Hepatocyte (in vitro differentiated cells): ENCODE data around the gene MYO5A. TPM values are rescaled to one million over a fixed set of nuclear protein-coding genes. Genes with fewer than 3 reads are reported as not detected.
"Not testable (repeated sequence)": the region's sequence is repeated elsewhere in the genome, so short reads cannot be mapped to it uniquely, and the experiment has no call there.

Experiments used
- DNase-seq: peaks from one replicate; pipeline ENCODE4 v3.0.0-alpha.2; 2016; ENCODE audit warnings: low spot score
- H2AFZ ChIP-seq: fragments of 200-600 bp; sonication (generic); 2 replicates; pipeline ENCODE4 v1.6.0; 2016; ENCODE audit warnings: antibody characterized with exemption, mild to moderate bottlenecking
- H3K27ac ChIP-seq: fragments of 200-600 bp; sonication (generic); 2 replicates; pipeline ENCODE4 v1.5.1; 2016; ENCODE audit warnings: mild to moderate bottlenecking
- H3K27me3 ChIP-seq: fragments of 200-600 bp; sonication (generic); 2 replicates; pipeline ENCODE4 v1.6.1; 2016
- H3K36me3 ChIP-seq: fragments of 200-600 bp; sonication (generic); replicated peaks from 2 replicates; pipeline ENCODE4 v1.5.1; 2016; ENCODE audit warnings: low read depth; ENCODE audit not compliant: insufficient read depth
- H3K4me1 ChIP-seq: fragments of 200-600 bp; sonication (generic); 2 replicates; pipeline ENCODE4 v1.5.1; 2016; ENCODE audit warnings: mild to moderate bottlenecking, moderate library complexity; ENCODE audit not compliant: insufficient read depth
- H3K4me2 ChIP-seq: fragments of 200-600 bp; sonication (generic); 2 replicates; pipeline ENCODE4 v1.6.0; 2016
- H3K4me3 ChIP-seq: fragments of 200-600 bp; sonication (generic); 2 replicates; pipeline ENCODE4 v1.5.1; 2016; ENCODE audit warnings: mild to moderate bottlenecking
- H3K79me2 ChIP-seq: fragments of 200-600 bp; sonication (generic); 2 replicates; pipeline ENCODE4 v1.6.0; 2017; ENCODE audit warnings: mild to moderate bottlenecking
- H3K9me2 ChIP-seq: fragments of 200-600 bp; sonication (generic); replicated peaks from 2 replicates; pipeline ENCODE4 v1.6.0; 2017; ENCODE audit warnings: mild to moderate bottlenecking; ENCODE audit not compliant: insufficient read depth
- H3K9me3 ChIP-seq: fragments of 200-600 bp; sonication (generic); 2 replicates; pipeline ENCODE4 v1.5.1; 2016; ENCODE audit warnings: low read depth, mild to moderate bottlenecking
- H4K20me1 ChIP-seq: fragments of 200-600 bp; sonication (generic); 2 replicates; pipeline ENCODE4 v1.6.0; 2016; ENCODE audit warnings: mild to moderate bottlenecking; ENCODE audit not compliant: insufficient read depth, poor library complexity, severe bottlenecking
- EZH2 ChIP-seq: fragments of 200-600 bp; sonication (generic); IDR thresholded peaks from 2 replicates; pipeline ENCODE4 v1.6.1; 2016; ENCODE audit warnings: antibody characterized with exemption, mild to moderate bottlenecking, borderline replicate concordance
- EZH2phosphoT487 ChIP-seq: fragments of 200-600 bp; sonication (generic); IDR thresholded peaks from one replicate; pipeline ENCODE4 v1.6.1; 2018; ENCODE audit warnings: antibody characterized with exemption, mild to moderate bottlenecking, low read depth, moderate library complexity; ENCODE audit not compliant: unreplicated experiment, severe bottlenecking
- WGBS: methylation state at CpG from one replicate; pipeline ENCODE4 v1.1.6; 2016; ENCODE audit warnings: low lambda C conversion rate; ENCODE audit errors: missing lambda C conversion rate; 5-methylcytosine and 5-hydroxymethylcytosine counted together
- polyA plus RNA-seq: library from polyadenylated mRNA; unstranded; fragments of >200 nt; fragmentation: Nextera tagmentation; extraction: Ambion mirVana; gene quantifications from 2 replicates; pipeline ENCODE4 v1.2.1, GENCODE V29; 2016
- total RNA-seq: library from RNA; depleted of rRNA; stranded (reverse); fragments of >200 nt; gene quantifications from 2 replicates; pipeline ENCODE4 v1.2.3, GENCODE V29; 2014
- TF ChIP-seq, protein P1 (sequence below): fragments of 200-600 bp; sonication (generic); IDR thresholded peaks from 2 replicates; pipeline ENCODE4 v1.5.1; 2016; ENCODE audit warnings: antibody characterized with exemption, mild to moderate bottlenecking; ENCODE audit not compliant: poor library complexity

Gene MYO5A
- total and polyA plus RNA-seq, 2 experiments from 2014 or later, result 3.7 to 14.8 TPM

DNA sequence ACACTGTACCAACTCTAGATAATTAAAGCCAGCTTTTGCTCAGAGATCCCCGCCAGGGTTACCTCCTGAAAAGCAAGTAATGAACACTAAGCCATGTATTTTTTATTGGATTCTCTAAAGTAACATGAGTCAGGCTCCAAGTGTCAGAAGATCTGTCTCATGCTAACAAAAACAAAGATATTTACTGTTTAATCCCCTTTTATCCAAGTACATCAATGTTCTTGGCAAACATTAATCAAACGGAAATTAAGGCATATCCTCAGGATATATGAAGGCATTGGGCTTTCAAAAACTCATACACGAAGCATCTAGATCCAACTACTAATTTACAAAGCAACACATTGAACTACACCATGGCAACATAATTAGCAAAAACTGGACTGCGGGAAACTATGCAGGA is 37.2 kb downstream of the MYO5A start:
- Histone ChIP-seq H4K20me1 (no peaks in the 10 kb centered on the region), H3K4me3 (no peak overlapping the region)
- 62% methylated on average over 4 of the region's 4 CpGs for WGBS

DNA sequence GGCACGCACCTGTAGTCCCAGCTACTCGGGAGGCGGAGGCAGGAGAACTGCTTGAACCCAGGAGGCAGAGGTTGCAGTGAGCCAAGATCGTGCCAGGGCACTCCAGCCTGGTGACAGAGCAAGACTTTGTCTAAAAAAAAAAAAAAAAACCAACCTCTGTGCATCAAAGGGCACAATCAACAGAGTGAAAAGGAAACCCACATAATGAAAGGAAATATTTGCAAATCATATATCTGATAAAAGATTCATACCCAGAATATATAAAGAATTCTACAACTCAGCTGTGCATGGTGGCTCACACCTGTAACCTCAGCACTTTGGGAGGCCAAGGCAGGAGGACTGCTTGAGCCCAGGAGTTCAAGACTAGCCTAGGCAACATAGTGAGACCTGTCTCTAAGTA is 39.2 kb downstream of the MYO5A start:
- H3K27ac ChIP-seq, H4K20me1 ChIP-seq, H3K27me3 ChIP-seq, H3K9me3 ChIP-seq, H3K79me2 ChIP-seq, H3K4me1 ChIP-seq, H3K36me3 ChIP-seq, H3K9me2 ChIP-seq, H3K4me2 ChIP-seq, DNase-seq, H3K4me3 ChIP-seq, H2AFZ ChIP-seq: not testable (repeated sequence)
- WGBS, result 91% methylated on average over 4 of the region's 4 CpGs

More for the DNA sequence above, 37.2 kb downstream of the MYO5A start:
- H3K9me2 ChIP-seq, result no peaks in the 10 kb centered on the region
- H3K36me3 ChIP-seq, result no peaks in the 10 kb centered on the region
- TF ChIP-seq EZH2, result no peak
- no peak for TF ChIP-seq EZH2phosphoT487
- TF ChIP-seq, protein P1, sequence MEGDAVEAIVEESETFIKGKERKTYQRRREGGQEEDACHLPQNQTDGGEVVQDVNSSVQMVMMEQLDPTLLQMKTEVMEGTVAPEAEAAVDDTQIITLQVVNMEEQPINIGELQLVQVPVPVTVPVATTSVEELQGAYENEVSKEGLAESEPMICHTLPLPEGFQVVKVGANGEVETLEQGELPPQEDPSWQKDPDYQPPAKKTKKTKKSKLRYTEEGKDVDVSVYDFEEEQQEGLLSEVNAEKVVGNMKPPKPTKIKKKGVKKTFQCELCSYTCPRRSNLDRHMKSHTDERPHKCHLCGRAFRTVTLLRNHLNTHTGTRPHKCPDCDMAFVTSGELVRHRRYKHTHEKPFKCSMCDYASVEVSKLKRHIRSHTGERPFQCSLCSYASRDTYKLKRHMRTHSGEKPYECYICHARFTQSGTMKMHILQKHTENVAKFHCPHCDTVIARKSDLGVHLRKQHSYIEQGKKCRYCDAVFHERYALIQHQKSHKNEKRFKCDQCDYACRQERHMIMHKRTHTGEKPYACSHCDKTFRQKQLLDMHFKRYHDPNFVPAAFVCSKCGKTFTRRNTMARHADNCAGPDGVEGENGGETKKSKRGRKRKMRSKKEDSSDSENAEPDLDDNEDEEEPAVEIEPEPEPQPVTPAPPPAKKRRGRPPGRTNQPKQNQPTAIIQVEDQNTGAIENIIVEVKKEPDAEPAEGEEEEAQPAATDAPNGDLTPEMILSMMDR, result no peak
- H3K79me2 ChIP-seq, result peaks cover 3% of the 10 kb centered on the region
- H3K27ac ChIP-seq, result peak overlapping the region; percentile 25
- no peaks in the 10 kb centered on the region for H3K27me3 ChIP-seq
- peaks cover 4% of the 10 kb centered on the region for H3K4me1 ChIP-seq
- H3K4me2 ChIP-seq, result peak overlapping the region; percentile 27
- H2AFZ ChIP-seq, result no peak overlapping the region
- DNase-seq, result no peak
- no peaks in the 10 kb centered on the region for H3K9me3 ChIP-seq

DNA sequence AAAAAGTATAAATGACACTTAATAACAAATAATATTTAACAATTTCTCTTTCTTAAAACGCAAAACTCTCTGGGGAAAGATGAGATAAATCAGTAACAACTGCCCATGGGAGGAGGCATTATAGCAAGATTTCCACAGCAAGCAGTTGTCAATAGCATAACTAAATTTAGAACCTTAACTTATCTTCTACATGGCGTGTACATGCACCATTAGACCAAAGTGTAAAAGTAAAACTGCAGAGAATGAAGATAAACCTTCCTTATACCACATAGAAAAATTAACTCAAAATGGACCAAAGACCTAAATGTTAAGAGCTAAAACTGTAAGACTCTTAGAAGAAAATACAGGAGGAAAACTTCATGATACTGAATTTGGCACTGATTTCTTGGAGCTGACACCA is 39.9 kb downstream of the MYO5A start:
- H3K27me3 ChIP-seq, result no peaks in the 10 kb centered on the region
- no peak overlapping the region for H3K27ac ChIP-seq
- WGBS, result 66% methylated on average over 2 of the region's 2 CpGs
- no peak overlapping the region for H2AFZ ChIP-seq
- no peaks in the 10 kb centered on the region for H3K9me2 ChIP-seq
- no peaks in the 10 kb centered on the region for H3K9me3 ChIP-seq
- TF ChIP-seq EZH2 (no peak), EZH2phosphoT487 (no peak)
- TF ChIP-seq, protein P1, result no peak
- H3K4me2 ChIP-seq, result no peak overlapping the region
- H3K4me3 ChIP-seq, result no peak overlapping the region
- no peaks in the 10 kb centered on the region for H4K20me1 ChIP-seq
- peaks cover 7% of the 10 kb centered on the region for H3K79me2 ChIP-seq
- no peak for DNase-seq
- no peaks in the 10 kb centered on the region for H3K36me3 ChIP-seq
- peaks cover 9% of the 10 kb centered on the region for H3K4me1 ChIP-seq

DNA sequence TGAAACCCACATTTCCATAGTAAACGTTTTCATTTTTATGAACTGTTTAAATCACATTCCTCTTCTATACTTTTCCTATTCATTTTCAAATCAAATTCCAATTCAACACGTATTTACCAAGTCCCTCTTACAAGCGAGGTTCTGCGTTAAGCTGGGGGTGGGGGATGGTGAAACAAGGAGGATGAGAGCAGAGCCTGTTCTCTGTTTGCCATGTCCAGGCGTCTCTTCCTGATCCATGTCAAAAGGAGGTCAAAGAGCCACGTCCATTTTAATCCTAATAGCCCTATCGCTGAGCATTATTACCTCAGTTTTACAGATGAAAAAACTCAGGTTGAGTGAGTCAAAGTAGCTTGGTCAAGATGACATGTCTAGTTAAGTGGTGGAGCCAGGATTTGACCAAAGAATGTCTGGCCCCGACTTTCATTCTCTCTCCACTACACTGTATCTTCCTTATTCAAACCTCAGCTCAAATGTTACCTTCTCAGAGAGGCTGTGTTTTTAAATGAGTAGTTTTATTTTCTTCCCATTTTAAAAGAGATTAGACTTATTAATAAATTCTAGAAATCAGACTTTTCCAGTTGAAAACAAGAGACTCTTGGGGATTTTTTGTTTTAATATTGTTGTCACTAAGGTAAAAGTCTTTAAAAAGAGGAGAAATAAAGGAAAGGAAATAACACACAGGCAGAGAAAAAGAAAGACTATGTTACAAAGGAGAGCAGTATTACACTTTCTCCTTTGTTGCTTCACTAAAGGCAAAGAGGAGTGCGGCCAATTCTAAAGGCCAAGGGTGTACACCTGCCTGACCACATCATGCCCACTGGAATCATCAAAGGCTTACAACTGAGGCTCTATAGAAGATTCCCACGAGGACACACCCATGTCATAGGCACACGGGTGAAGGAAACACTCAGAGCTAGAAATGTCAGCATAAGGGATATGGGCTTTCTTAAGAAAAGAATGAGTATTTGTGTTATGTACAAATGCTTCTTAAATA is 42.4 kb downstream of the MYO5A start:
- Histone ChIP-seq H3K9me3 (no peaks in the 10 kb centered on the region), H2AFZ (peak overlapping the region; percentile 40), H3K36me3 (no peaks in the 10 kb centered on the region), H3K4me3 (no peak overlapping the region), H3K4me1 (peaks cover 5% of the 10 kb centered on the region), H3K27ac (no peak overlapping the region), H3K9me2 (no peaks in the 10 kb centered on the region), H3K79me2 (peaks cover 5% of the 10 kb centered on the region), H3K27me3 (no peaks in the 10 kb centered on the region), H4K20me1 (no peaks in the 10 kb centered on the region), H3K4me2 (peak overlapping the region; percentile 61)
- 35% methylated on average over 11 of the region's 11 CpGs for WGBS
- TF ChIP-seq, protein P1, result no peak
- no peak for TF ChIP-seq EZH2phosphoT487
- DNase-seq, result no peak
